Stimulated activated CD8-positive, alpha-beta memory T cell treated with anti-CD3 and anti-CD28 coated beads, Interleukin-15, amount 100 ng/mL, for 24 hours (primary cell): Measurements from ENCODE around the gene SRGAP3.

Experiments used
- DNase-seq: peaks from one replicate; pipeline ENCODE4 v3.0.0-alpha.2; 2020; ENCODE audit warnings: low read depth

The SRGAP3 gene

GRCh38 chr3:9141928-9142289 is 107.5 kb downstream of the SRGAP3 start:
- no peak for DNase-seq

GRCh38 chr3:9139366-9139765 is 110.1 kb downstream of the SRGAP3 start:
- DNase-seq, result no peak

- no peak for DNase-seq
These were observed 111.8 kb downstream of the SRGAP3 start for GRCh38 chr3:9137676-9138075.

- DNase-seq, result no peak
These were observed 112.5 kb downstream of the SRGAP3 start for GRCh38 chr3:9136746-9137465.

- no peak for DNase-seq
These were observed 113.4 kb downstream of the SRGAP3 start for GRCh38 chr3:9135930-9136525.

- no peak for DNase-seq
These were observed 113.9 kb downstream of the SRGAP3 start for GRCh38 chr3:9135526-9135925.

GRCh38 chr3:9133656-9134055 is 115.8 kb downstream of the SRGAP3 start:
- no peak for DNase-seq

- DNase-seq, result no peak
These were observed 118.8 kb downstream of the SRGAP3 start for GRCh38 chr3:9130345-9131305.

- DNase-seq, result no peak
These were observed 120.1 kb downstream of the SRGAP3 start for GRCh38 chr3:9129365-9129764.

- DNase-seq, result no peak
These were observed 124.0 kb downstream of the SRGAP3 start for GRCh38 chr3:9125278-9125951.

GRCh38 chr3:9124730-9125129 is 124.7 kb downstream of the SRGAP3 start:
- DNase-seq, result no peak

- no peak for DNase-seq
These were observed 125.6 kb downstream of the SRGAP3 start for GRCh38 chr3:9123840-9124239.

GRCh38 chr3:9122732-9123364 is 126.6 kb downstream of the SRGAP3 start:
- DNase-seq, result no peak

- DNase-seq, result no peak
These were observed 128.0 kb downstream of the SRGAP3 start for GRCh38 chr3:9121366-9122001.

GRCh38 chr3:9119331-9119730 is 130.1 kb downstream of the SRGAP3 start:
- DNase-seq, result no peak

- no peak for DNase-seq
These were observed 131.2 kb downstream of the SRGAP3 start for GRCh38 chr3:9118222-9118621.

GRCh38 chr3:9117220-9117619 is 132.2 kb downstream of the SRGAP3 start:
- no peak for DNase-seq

- no peak for DNase-seq
These were observed 133.1 kb downstream of the SRGAP3 start for GRCh38 chr3:9116336-9116735.

GRCh38 chr3:9115336-9115735 is 134.1 kb downstream of the SRGAP3 start:
- no peak for DNase-seq

GRCh38 chr3:9113040-9113439 is 136.4 kb downstream of the SRGAP3 start:
- no peak for DNase-seq

GRCh38 chr3:9111866-9112265 is 137.6 kb downstream of the SRGAP3 start:
- DNase-seq, result no peak
